PC-3 (cell line): ENCODE data around the gene GSG1L.

ENCODE experiments used
- EZH2 ChIP-seq: fragments of 300-600 bp; sonication (generic); IDR thresholded peaks from one replicate; pipeline ENCODE4 v1.6.1; 2017; ENCODE audit warnings: antibody characterized with exemption, mild to moderate bottlenecking, low read length; ENCODE audit not compliant: unreplicated experiment
- EZH2phosphoT487 ChIP-seq: fragments of 300-600 bp; sonication (generic); IDR thresholded peaks from 2 replicates; pipeline ENCODE4 v1.6.1; 2018; ENCODE audit warnings: mild to moderate bottlenecking, antibody characterized with exemption, low read length, borderline replicate concordance
- TF ChIP-seq, protein P1 (sequence below): fragments of 300-600 bp; sonication (generic); conservative IDR thresholded peaks from 2 replicates; pipeline ENCODE4 v1.5.1; 2017; ENCODE audit warnings: antibody characterized with exemption, low read depth, mild to moderate bottlenecking, low read length

DNA sequence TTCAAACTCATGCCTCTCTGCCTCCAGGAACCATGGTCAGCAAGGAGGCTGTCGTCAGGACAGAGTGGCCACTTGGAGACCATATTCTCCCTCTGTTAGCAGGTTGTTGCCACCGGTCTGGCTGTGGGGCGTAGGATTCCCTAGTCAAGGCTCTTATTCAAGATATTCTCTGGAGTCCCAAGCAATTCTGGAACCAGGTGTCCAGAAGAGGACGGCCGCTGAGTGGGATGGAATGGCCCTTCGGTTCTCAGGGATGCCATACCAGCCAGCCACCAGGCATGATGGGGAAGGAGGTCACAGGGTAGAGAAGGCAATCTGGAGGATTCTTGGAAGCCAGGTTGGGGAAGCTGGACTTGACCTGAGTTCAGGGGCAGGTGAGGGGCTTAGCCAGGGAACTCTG lies 173.5 kb downstream of the GSG1L start:
- TF ChIP-seq, protein P1, sequence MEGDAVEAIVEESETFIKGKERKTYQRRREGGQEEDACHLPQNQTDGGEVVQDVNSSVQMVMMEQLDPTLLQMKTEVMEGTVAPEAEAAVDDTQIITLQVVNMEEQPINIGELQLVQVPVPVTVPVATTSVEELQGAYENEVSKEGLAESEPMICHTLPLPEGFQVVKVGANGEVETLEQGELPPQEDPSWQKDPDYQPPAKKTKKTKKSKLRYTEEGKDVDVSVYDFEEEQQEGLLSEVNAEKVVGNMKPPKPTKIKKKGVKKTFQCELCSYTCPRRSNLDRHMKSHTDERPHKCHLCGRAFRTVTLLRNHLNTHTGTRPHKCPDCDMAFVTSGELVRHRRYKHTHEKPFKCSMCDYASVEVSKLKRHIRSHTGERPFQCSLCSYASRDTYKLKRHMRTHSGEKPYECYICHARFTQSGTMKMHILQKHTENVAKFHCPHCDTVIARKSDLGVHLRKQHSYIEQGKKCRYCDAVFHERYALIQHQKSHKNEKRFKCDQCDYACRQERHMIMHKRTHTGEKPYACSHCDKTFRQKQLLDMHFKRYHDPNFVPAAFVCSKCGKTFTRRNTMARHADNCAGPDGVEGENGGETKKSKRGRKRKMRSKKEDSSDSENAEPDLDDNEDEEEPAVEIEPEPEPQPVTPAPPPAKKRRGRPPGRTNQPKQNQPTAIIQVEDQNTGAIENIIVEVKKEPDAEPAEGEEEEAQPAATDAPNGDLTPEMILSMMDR = no peak
- TF ChIP-seq EZH2 (no peak), EZH2phosphoT487 (no peak)
